Glomerular visceral epithelial cell (primary cell): ENCODE data around the gene TMEM30B.
"Not testable (repeated sequence)": the region's sequence is repeated elsewhere in the genome, so short reads cannot be mapped to it uniquely, and the experiment has no call there.

ENCODE experiments used
- DNase-seq: peaks from one replicate; pipeline ENCODE4 v3.0.0-alpha.2; 2016; ENCODE audit errors: extremely low spot score

TMEM30B gene

GRCh38 chr14:61266436-61266835, 14.7 kb downstream of the TMEM30B start:
- no peak for DNase-seq

GRCh38 chr14:61264651-61265050, 16.5 kb downstream of the TMEM30B start:
- no peak for DNase-seq

GRCh38 chr14:61264010-61264571, 17.0 kb downstream of the TMEM30B start:
- DNase-seq: no peak

- no peak for DNase-seq
Measured at GRCh38 chr14:61262082-61262481, 19.1 kb downstream of the TMEM30B start.

GRCh38 chr14:61260939-61261776, 20.0 kb downstream of the TMEM30B start:
- no peak for DNase-seq

GRCh38 chr14:61258985-61259384, 22.2 kb downstream of the TMEM30B start:
- no peak for DNase-seq

GRCh38 chr14:61257469-61258057, 23.6 kb downstream of the TMEM30B start:
- DNase-seq: no peak

GRCh38 chr14:61256826-61257468, 24.2 kb downstream of the TMEM30B start:
- no peak for DNase-seq

- no peak for DNase-seq
Measured at GRCh38 chr14:61255968-61256367, 25.2 kb downstream of the TMEM30B start.

GRCh38 chr14:61254808-61255526, 26.2 kb downstream of the TMEM30B start:
- DNase-seq: no peak

- DNase-seq: no peak
Measured at GRCh38 chr14:61253064-61253738, 27.9 kb downstream of the TMEM30B start.

- DNase-seq: peak; percentile 90
Measured at GRCh38 chr14:61252369-61253063, 28.6 kb downstream of the TMEM30B start.

GRCh38 chr14:61250063-61250462, 31.1 kb downstream of the TMEM30B start:
- no peak for DNase-seq

- peak; percentile 32 for DNase-seq
Measured at GRCh38 chr14:61247935-61248334, 33.2 kb downstream of the TMEM30B start.

GRCh38 chr14:61246721-61247120, 34.4 kb downstream of the TMEM30B start:
- no peak for DNase-seq

GRCh38 chr14:61244009-61244408, 37.1 kb downstream of the TMEM30B start:
- DNase-seq: no peak

GRCh38 chr14:61240206-61240605, 40.9 kb downstream of the TMEM30B start:
- DNase-seq: no peak

- DNase-seq: not testable (repeated sequence)
Measured at GRCh38 chr14:61239285-61239684, 41.9 kb downstream of the TMEM30B start.

- DNase-seq: no peak
Measured at GRCh38 chr14:61238611-61239245, 42.4 kb downstream of the TMEM30B start.
